HFFc6 (cell line): ENCODE data around the gene RUNDC3A. TPM values are rescaled to one million over a fixed set of nuclear protein-coding genes. Genes with fewer than 3 reads are reported as not detected.

Source experiments
- DNase-seq: peaks from one replicate; pipeline ENCODE4 v3.0.0-alpha.2; 2018
- H3K27ac Mint-ChIP-seq: 2 replicates; pipeline ENCODE4 v1.8.0; 2020; ENCODE audit warnings: mild to moderate bottlenecking, mixed read lengths
- H3K27me3 Mint-ChIP-seq: 2 replicates; pipeline ENCODE4 v1.8.0; 2021; ENCODE audit warnings: mild to moderate bottlenecking, moderate library complexity, mixed read lengths; ENCODE audit not compliant: insufficient read depth
- H3K36me3 Mint-ChIP-seq: 2 replicates; pipeline ENCODE4 v1.8.0; 2021; ENCODE audit warnings: low read depth, mixed read lengths
- H3K4me1 Mint-ChIP-seq: 2 replicates; pipeline ENCODE4 v1.8.0; 2020; ENCODE audit warnings: low read depth, mixed read lengths
- H3K4me3 Mint-ChIP-seq: 2 replicates; pipeline ENCODE4 v1.8.0; 2020; ENCODE audit warnings: mild to moderate bottlenecking, moderate library complexity, mixed read lengths
- H3K9me3 Mint-ChIP-seq: 2 replicates; pipeline ENCODE4 v1.8.0; 2020; ENCODE audit warnings: mild to moderate bottlenecking, mixed read lengths
- total RNA-seq, 6 experiments: library from RNA; stranded (reverse); fragmentation: NEBNext Ultra II Directional; extraction: Animal tissue kit (Norgen Biotek cat#: 25700); gene quantifications; 2 replicates in 1 of 6; 3 replicates in 5 of 6; pipeline ENCODE4 v1.2.3, GENCODE V29; 2021
- TF ChIP-seq, protein P1 (sequence below): fragments of 200-600 bp; sonication (generic); IDR thresholded peaks from 2 replicates; pipeline ENCODE4 v1.5.0; 2021; ENCODE audit warnings: antibody characterized with exemption, mild to moderate bottlenecking

RUNDC3A gene
- total RNA-seq, 6 experiments from 2014 or later = 0.17 TPM; not detected in 5

DNA sequence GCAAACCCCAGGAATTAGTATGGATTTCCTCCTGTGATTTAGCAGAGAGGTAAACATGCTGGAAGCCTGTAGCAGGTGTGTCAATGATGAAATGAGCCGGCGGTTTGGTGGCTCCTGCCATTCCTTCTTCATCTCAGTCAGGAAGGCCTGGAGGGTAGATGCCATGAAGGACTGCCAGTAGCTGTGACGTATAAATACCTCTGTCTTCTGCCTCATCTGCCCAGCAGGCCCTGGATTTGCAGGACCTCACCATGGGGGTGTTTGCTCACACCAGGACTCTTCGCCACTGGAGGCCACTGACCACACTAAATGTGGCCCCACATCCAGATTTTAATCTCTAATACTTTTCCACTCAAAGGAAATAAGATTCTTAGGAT lies 24.4 kb upstream of the RUNDC3A start:
- TF ChIP-seq, protein P1, sequence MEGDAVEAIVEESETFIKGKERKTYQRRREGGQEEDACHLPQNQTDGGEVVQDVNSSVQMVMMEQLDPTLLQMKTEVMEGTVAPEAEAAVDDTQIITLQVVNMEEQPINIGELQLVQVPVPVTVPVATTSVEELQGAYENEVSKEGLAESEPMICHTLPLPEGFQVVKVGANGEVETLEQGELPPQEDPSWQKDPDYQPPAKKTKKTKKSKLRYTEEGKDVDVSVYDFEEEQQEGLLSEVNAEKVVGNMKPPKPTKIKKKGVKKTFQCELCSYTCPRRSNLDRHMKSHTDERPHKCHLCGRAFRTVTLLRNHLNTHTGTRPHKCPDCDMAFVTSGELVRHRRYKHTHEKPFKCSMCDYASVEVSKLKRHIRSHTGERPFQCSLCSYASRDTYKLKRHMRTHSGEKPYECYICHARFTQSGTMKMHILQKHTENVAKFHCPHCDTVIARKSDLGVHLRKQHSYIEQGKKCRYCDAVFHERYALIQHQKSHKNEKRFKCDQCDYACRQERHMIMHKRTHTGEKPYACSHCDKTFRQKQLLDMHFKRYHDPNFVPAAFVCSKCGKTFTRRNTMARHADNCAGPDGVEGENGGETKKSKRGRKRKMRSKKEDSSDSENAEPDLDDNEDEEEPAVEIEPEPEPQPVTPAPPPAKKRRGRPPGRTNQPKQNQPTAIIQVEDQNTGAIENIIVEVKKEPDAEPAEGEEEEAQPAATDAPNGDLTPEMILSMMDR = no peak
- Mint-ChIP-seq H3K4me3 (no peak overlapping the region), H3K4me1 (peaks cover 14% of the 10 kb centered on the region), H3K36me3 (no peaks in the 10 kb centered on the region), H3K27me3 (peaks cover 17% of the 10 kb centered on the region), H3K27ac (no peak overlapping the region), H3K9me3 (no peaks in the 10 kb centered on the region)
- no peak for DNase-seq

DNA sequence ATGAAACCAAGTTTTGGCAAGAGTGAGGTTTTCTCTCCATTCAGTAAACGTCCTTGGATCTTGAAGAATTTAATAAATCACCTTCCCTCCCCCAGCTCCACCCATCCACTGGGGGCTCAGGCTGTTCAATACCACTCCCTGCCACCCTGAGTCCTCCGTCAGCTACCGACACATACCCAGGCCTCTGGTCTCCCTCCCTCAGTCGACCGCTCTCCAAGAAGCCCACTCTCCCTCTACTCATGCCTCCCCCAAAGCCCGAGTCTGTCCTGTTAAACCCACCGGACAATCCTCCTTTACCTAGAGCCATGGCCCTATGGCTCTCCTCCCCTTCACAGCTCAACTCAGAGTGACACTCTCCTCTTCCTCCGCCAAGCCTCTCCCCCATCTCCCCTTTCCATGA lies 20.8 kb upstream of the RUNDC3A start:
- TF ChIP-seq, protein P1 = no peak
- Mint-ChIP-seq H3K27ac (no peak overlapping the region), H3K9me3 (no peaks in the 10 kb centered on the region)

DNA sequence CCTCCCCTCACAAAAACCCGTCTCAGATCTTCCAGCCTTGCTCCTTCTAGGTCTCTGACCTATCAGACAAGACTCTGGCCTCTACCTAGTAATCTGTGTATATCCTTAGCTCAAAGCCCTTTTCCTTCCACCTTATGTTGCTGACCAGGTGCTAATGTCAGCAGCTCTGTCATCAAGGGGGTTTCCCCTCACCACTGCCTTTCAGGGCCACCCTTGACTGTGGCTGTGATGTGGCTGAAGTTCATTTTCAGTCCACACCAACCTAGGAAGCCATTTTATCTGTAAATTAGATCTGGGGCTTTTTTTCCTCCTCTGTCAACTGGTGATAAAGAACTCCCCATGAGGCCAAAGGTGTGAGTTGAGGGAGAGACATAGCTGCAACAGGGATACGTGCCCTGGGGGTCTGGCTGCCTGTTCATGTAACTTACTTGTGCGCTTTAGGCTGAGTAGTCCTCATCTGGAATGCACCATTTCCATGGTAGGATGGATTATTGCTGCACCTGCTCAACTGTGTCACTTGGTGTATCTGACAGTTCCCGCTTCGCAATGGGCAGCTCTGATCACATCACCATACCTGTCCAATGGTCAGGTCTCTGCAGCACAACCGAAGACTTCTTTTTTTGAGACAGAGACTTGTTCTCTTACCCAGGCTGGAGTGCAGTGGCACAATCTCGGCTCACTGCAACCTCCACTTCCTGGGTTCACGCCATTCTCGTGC lies 14.7 kb upstream of the RUNDC3A start:
- Mint-ChIP-seq H3K4me1 (no peaks in the 10 kb centered on the region), H3K4me3 (no peak overlapping the region), H3K27ac (no peak overlapping the region), H3K36me3 (no peaks in the 10 kb centered on the region), H3K27me3 (peaks cover 34% of the 10 kb centered on the region), H3K9me3 (no peaks in the 10 kb centered on the region)
- no peak for DNase-seq
- TF ChIP-seq, protein P1 = no peak

More for the DNA sequence above, 20.8 kb upstream of the RUNDC3A start:
- peaks cover 30% of the 10 kb centered on the region for H3K27me3 Mint-ChIP-seq
- H3K4me1 Mint-ChIP-seq = no peaks in the 10 kb centered on the region
- no peak for DNase-seq
- no peaks in the 10 kb centered on the region for H3K36me3 Mint-ChIP-seq
- H3K4me3 Mint-ChIP-seq = no peak overlapping the region

DNA sequence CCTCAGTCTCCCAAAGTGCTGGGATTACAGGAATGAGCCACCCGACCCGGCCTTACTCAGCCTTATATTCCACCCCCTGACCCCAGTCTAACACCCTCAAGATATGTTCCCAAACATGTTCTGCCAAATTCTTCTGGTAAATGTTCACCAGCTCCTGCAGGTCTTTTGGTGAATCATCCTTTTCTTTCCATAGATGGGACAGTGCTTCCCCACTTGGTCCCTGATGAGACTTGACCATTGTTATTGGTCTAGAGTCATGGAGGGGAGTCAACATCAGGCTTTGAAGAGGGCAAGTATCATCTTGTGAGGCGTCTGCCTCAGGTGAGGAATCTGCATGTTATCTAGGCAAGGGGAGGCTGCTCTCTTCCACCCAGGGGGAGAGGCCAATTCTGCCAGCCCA lies 10.4 kb upstream of the RUNDC3A start:
- DNase-seq = no peak
- Mint-ChIP-seq H3K4me1 (no peaks in the 10 kb centered on the region), H3K36me3 (no peaks in the 10 kb centered on the region), H3K27ac (no peak overlapping the region), H3K4me3 (no peak overlapping the region), H3K9me3 (no peaks in the 10 kb centered on the region), H3K27me3 (peaks cover 24% of the 10 kb centered on the region)
- TF ChIP-seq, protein P1 = no peak

DNA sequence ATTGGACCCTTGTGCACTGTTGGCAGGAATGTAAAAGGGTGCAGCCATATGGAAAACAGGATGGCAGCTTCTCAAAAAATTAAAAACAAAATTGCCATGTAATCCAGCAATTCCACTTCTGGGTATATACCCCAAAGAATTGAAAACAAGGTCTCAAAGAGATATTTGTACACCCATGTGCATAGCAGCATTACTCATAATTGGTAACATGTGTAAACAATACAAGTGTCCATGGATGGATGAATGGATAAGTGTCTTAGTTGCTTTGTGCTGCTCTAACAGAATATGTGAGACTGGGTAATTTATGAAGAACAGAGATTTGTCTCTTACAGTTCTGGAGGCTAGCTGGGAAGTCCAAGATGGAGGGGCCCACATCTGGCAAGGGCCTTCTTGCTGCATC lies 3.8 kb upstream of the RUNDC3A start:
- Mint-ChIP-seq H3K4me1 (no peaks in the 10 kb centered on the region), H3K4me3 (no peak overlapping the region), H3K36me3 (no peaks in the 10 kb centered on the region), H3K27ac (no peak overlapping the region), H3K27me3 (peaks cover 33% of the 10 kb centered on the region), H3K9me3 (no peaks in the 10 kb centered on the region)
- TF ChIP-seq, protein P1 = no peak
- DNase-seq = no peak
